ENCODE measurements around the gene C1QA. TPM values are rescaled to one million over a fixed set of nuclear protein-coding genes. Genes with fewer than 3 reads are reported as not detected.

The C1QA gene
- total and polyA plus RNA-seq, 2 of the 4 experiments (the other 2 are of a cell fraction), result not detected

DNA sequence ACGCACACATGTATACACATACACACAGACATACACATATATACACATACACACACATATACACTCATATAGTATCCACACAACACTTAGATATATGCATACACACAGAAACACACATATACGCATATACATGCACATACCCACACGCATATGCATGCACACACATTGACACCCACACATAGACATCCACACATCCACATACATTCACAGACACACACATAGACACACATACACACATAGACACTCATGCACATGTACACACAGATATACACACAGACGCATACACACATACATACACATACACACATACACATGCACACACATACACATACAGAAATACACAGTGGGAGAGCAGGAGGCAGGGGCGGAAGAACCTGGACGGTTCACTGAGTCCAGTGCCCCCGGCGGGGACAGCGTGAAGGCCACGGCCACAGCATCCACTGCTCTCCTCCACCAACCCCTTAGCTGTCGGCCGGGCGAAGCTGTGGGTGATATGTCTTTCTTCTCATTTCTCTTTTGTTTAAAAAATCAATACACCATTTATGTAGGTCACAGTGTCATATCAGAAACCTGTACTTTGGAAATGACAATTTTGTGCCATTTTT lies 13.8 kb downstream of the C1QA start:
- in situ Hi-C loops (cut with MboI; ENCODE audit: low sequenced_read_pairs) (no loop called here), dilution Hi-C loops (cut with HindIII; ENCODE audit: low sequenced_read_pairs, unreplicated experiment) (no loop called here), intact Hi-C loops (cut with micrococcal nuclease) (no loop called here)
- Histone ChIP-seq H3K23ac (ENCODE audit: low read depth, low read length) (no peak overlapping the region), H2AK5ac (ENCODE audit: low read depth, low read length) (no peak overlapping the region), H2AK9ac (replicated peaks; ENCODE audit: low read depth, low read length, poor library complexity) (no peak overlapping the region), H4K5ac (ENCODE audit: low read depth, low read length) (no peak overlapping the region), H3K18ac (ENCODE audit: low read depth, low read length) (no peak overlapping the region), H3K9ac (ENCODE audit: low read depth, low read length) (no peak overlapping the region), H3K4me1 (ENCODE audit: control insufficient read depth, insufficient read depth, low read length) (peaks cover 2% of the 10 kb centered on the region; the same call in 1 of the 2 replicates), H3K36me3 (ENCODE audit: control insufficient read depth, insufficient read depth, low read length) (no peaks in the 10 kb centered on the region), H3K4me3 (ENCODE audit: insufficient read depth, low read depth, low read length) (no peak overlapping the region), H3K14ac (replicated peaks; ENCODE audit: low read depth, low read length) (no peak overlapping the region), H3K4ac (ENCODE audit: low read depth, low read length) (no peak overlapping the region), H4K91ac (ENCODE audit: insufficient read depth, low read depth, low read length) (no peak overlapping the region), H2AFZ (replicated peaks; ENCODE audit: low read length, poor library complexity) (no peak overlapping the region), H4K20me1 (ENCODE audit: insufficient read depth, low read length) (no peaks in the 10 kb centered on the region; the same call in 1 of the 2 replicates), H3K9me1 (ENCODE audit: insufficient read depth, low read length) (no peaks in the 10 kb centered on the region), H4K8ac (ENCODE audit: low read depth in 2 of 2, low read length in 2 of 2) (no peak overlapping the region), H2BK15ac (ENCODE audit: low read depth, low read length) (no peak overlapping the region), H3K9me3 (ENCODE audit: control insufficient read depth, insufficient read depth, low read length) (no peaks in the 10 kb centered on the region), H2BK120ac (ENCODE audit: low read depth, low read length) (no peak overlapping the region), H3K27me3 (ENCODE audit: control insufficient read depth, insufficient read depth, low read length) (peaks cover 61% of the 10 kb centered on the region), H2BK20ac (ENCODE audit: low read depth, low read length) (no peak overlapping the region), H3K79me1 (ENCODE audit: low read depth in 1 of 2, low read length in 2 of 2) (no peaks in the 10 kb centered on the region), H3K4me2 (ENCODE audit: low read depth, low read length) (no peak overlapping the region), H2BK5ac (ENCODE audit: low read depth, low read length, poor library complexity, severe bottlenecking) (no peak overlapping the region), H3K27ac (ENCODE audit: insufficient read depth, low read length) (no peak overlapping the region), H3K56ac (ENCODE audit: extremely low read depth, insufficient read depth, low read length) (no peak overlapping the region)
- 85% methylated on average over 6 of the region's 13 CpGs; no CpG with 5 or more reads in 1 of the 2 experiments for WGBS, 2 experiments (ENCODE audit: extremely low coverage in 2 of 2, insufficient read length in 1 of 2)
- no peak for TF ChIP-seq MAZ (IDR thresholded peaks at IDR 0.05; ENCODE audit: borderline replicate concordance, low read depth, low read length)
- no peak for TF ChIP-seq RFX5 (IDR thresholded peaks at IDR 0.05; ENCODE audit: low read depth, low read length)
- no peak for TF ChIP-seq RCOR1 (IDR thresholded peaks at IDR 0.05; ENCODE audit: insufficient replicate concordance, low read length)
- TF ChIP-seq POLR2A (IDR thresholded peaks at IDR 0.05; ENCODE audit: low read depth, low read length), result no peak
- ChIA-PET CTCF (no interaction called here), POLR2A (ENCODE audit: unreplicated experiment) (no interaction called here)
- ATAC-seq (ENCODE audit: low read depth), result no peak
- BruUV-seq (replicated peaks), result no TSS peak
- no peak for DNase-seq

Data from IMR-90 (cell line).